K562 (cell line): ENCODE results near the gene SHROOM3. TPM values are rescaled to one million over a fixed set of nuclear protein-coding genes. Genes with fewer than 3 reads are reported as not detected.

Experiments
- ATAC-seq: fragments of 200-7000 bp; cut with Tn5 transposase; 3 replicates; pipeline ENCODE4 v1.9.1; 2020; ENCODE audit warnings: moderate library complexity
- BruUV-seq: library from RNA; stranded (reverse); fragments of 400-500 nt; replicated peaks from 2 replicates; lab custom pipeline; 2021; lab: Mats Ljungman, UMichigan
- CTCF ChIA-PET: fragments of 300-600 bp; formaldehyde crosslinking; extraction: SDS; loops from one replicate; lab custom pipeline; 2021; ENCODE audit warnings: low intra/inter-chr PET ratio; lab: Yijun Ruan, JAX
- POLR2A ChIA-PET: fragments of 300-600, 350-650 bp; sonication (Branson Sonifier 250); formaldehyde crosslinking; extraction: SDS; loops from one replicate; lab custom pipeline; 2021; ENCODE audit warnings: antibody characterized with exemption, inconsistent platforms; lab: Yijun Ruan, JAX
- DNase-seq, 4 experiments: peaks; one replicate each; pipeline versions ENCODE4 v3.0.0 to v3.0.0-alpha.2; 2011 to 2018; ENCODE audit warnings: low spot score in 3 of 4, mixed read lengths in 3 of 4; ENCODE audit errors: extremely low read depth in 1 of 4
- FAIRE-seq: peaks from 2 replicates; lab custom pipeline; 2011; peaks lifted over from hg19 to GRCh38; lab: Jason Lieb, UNC
- H2AFZ ChIP-seq: 2 replicates; pipeline ENCODE4 v1.6.0; 2011; ENCODE audit warnings: low read depth, low read length, control low read depth, inconsistent platforms
- H3K27ac ChIP-seq: fragments of 200-600 bp; 3 replicates; pipeline ENCODE4 v1.8.0; 2011; ENCODE audit warnings: low read depth, mild to moderate bottlenecking, control low read depth, inconsistent platforms, low read length, moderate library complexity, mixed read lengths; ENCODE audit errors: extremely low read depth
- H3K27me3 ChIP-seq, 2 experiments: fragments of 300-600 bp in 1 of 2; 2 replicates in 1 of 2; 3 replicates in 1 of 2; pipeline versions ENCODE4 v1.6.0 to v1.8.0; 2011; ENCODE audit warnings: inconsistent platforms in 2 of 2, low read length in 2 of 2, mild to moderate bottlenecking in 1 of 2, mixed read lengths in 1 of 2, moderate library complexity in 1 of 2; ENCODE audit not compliant: control insufficient read depth in 2 of 2, insufficient read depth in 2 of 2
- H3K36me3 ChIP-seq: fragments of 300-600 bp; 3 replicates; pipeline ENCODE4 v1.8.0; 2011; ENCODE audit warnings: mild to moderate bottlenecking, low read length, inconsistent platforms; ENCODE audit not compliant: control insufficient read depth, insufficient read depth
- H3K4me1 ChIP-seq, 2 experiments: fragments of 200-600 bp in 1 of 2; replicated peaks in 1 of 2; 2 replicates in 1 of 2; 3 replicates in 1 of 2; pipeline versions ENCODE4 v1.5.1 to v1.8.0; 2011; ENCODE audit warnings: inconsistent platforms in 2 of 2, low read length in 2 of 2, mild to moderate bottlenecking in 1 of 2, mixed read lengths in 1 of 2, moderate library complexity in 1 of 2; ENCODE audit not compliant: control insufficient read depth in 2 of 2, insufficient read depth in 2 of 2
- H3K4me2 ChIP-seq: 2 replicates; pipeline ENCODE4 v1.6.1; 2011; ENCODE audit warnings: low read length, control low read depth, inconsistent platforms, mixed read lengths; ENCODE audit not compliant: insufficient read depth
- H3K4me3 ChIP-seq: fragments of 200-600 bp; sonication (generic), shearing (Covaris generic); 2 replicates; pipeline ENCODE4 v1.5.1; 2016; ENCODE audit warnings: control low read depth, inconsistent platforms
- H3K79me2 ChIP-seq: fragments of 200-600 bp; 3 replicates; pipeline ENCODE4 v1.8.0; 2011; ENCODE audit warnings: low read length, inconsistent platforms; ENCODE audit not compliant: control insufficient read depth, insufficient read depth
- H3K9ac ChIP-seq, 2 experiments: 2 replicates each; pipeline versions ENCODE4 v1.6.0 to v1.6.1; 2011; ENCODE audit warnings: low read depth in 2 of 2, low read length in 2 of 2, control low read depth in 1 of 2, inconsistent platforms in 1 of 2, mild to moderate bottlenecking in 1 of 2, mixed read lengths in 1 of 2; ENCODE audit not compliant: insufficient read depth in 1 of 2
- H3K9me1 ChIP-seq: one replicate; pipeline ENCODE4 v1.6.0; 2011; ENCODE audit warnings: inconsistent platforms, mild to moderate bottlenecking, low read length, moderate library complexity; ENCODE audit not compliant: control insufficient read depth, insufficient read depth
- H3K9me3 ChIP-seq: replicated peaks from 2 replicates; pipeline ENCODE4 v1.5.1; 2011; ENCODE audit warnings: low read depth, low read length, inconsistent platforms; ENCODE audit not compliant: control insufficient read depth, insufficient read depth
- H4K20me1 ChIP-seq: replicated peaks from 2 replicates; pipeline ENCODE4 v1.6.1; 2011; ENCODE audit warnings: low read length, inconsistent platforms, mixed read lengths; ENCODE audit not compliant: control insufficient read depth, insufficient read depth
- ARID1B ChIP-seq: fragments of 450-650 bp; IDR thresholded peaks from 2 replicates; pipeline ENCODE4 v1.6.1; 2016; ENCODE audit warnings: antibody characterized with exemption, mild to moderate bottlenecking, inconsistent platforms
- BMI1 ChIP-seq: fragments of 150-350 bp; IDR thresholded peaks from 2 replicates; pipeline ENCODE4 v1.6.1; 2014; ENCODE audit warnings: low read length
- CBFA2T3 ChIP-seq: fragments of 450-650 bp; IDR thresholded peaks from 2 replicates; pipeline ENCODE4 v1.6.1; 2017
- ETV5 ChIP-seq: sonication (generic); formaldehyde crosslinking; IDR thresholded peaks from 2 replicates; pipeline ENCODE4 v1.4.0; 2020; ENCODE audit warnings: low read depth, mild to moderate bottlenecking, missing genetic modification reagents
- FOXA1 ChIP-seq: fragments of 450-650 bp; IDR thresholded peaks from 2 replicates; pipeline ENCODE4 v1.6.1; 2016; ENCODE audit warnings: mild to moderate bottlenecking, borderline replicate concordance
- KLF16 ChIP-seq: IDR thresholded peaks from 2 replicates; pipeline ENCODE4 v1.6.1; 2016; ENCODE audit warnings: antibody characterized with exemption
- MCM3 ChIP-seq: fragments of 450-650 bp; IDR thresholded peaks from 2 replicates; pipeline ENCODE4 v1.6.1; 2016
- NRF1 ChIP-seq, 2 experiments: fragments of 450-650 bp; IDR thresholded peaks in 1 of 2; conservative IDR thresholded peaks in 1 of 2; 2 replicates each; pipeline ENCODE4 v1.6.1; 2014; ENCODE audit warnings: mild to moderate bottlenecking in 2 of 2
- POLR2AphosphoS5 ChIP-seq: IDR thresholded peaks from 2 replicates; pipeline ENCODE4 v1.6.1; 2011; ENCODE audit warnings: mild to moderate bottlenecking, low read depth, low read length, moderate library complexity; ENCODE audit not compliant: control insufficient read depth, insufficient read depth
- SMAD2 ChIP-seq: fragments of 150-350 bp; IDR thresholded peaks from 2 replicates; pipeline ENCODE4 v1.6.1; 2014; ENCODE audit warnings: low read depth, mild to moderate bottlenecking, low read length
- SMC3 ChIP-seq: conservative IDR thresholded peaks from 2 replicates; pipeline ENCODE4 v1.6.1; 2011; ENCODE audit warnings: low read depth, low read length, improper control_type of control experiment; ENCODE audit not compliant: insufficient read depth
- SP1 ChIP-seq: sonication (generic); formaldehyde crosslinking; IDR thresholded peaks from 2 replicates; pipeline ENCODE4 v1.8.1; 2022; ENCODE audit warnings: mild to moderate bottlenecking, missing genetic modification reagents
- STAT5A ChIP-seq: IDR thresholded peaks from 2 replicates; pipeline ENCODE4 v1.6.1; 2012; ENCODE audit warnings: low read length, inconsistent platforms, borderline replicate concordance
- TAL1 ChIP-seq: fragments of 450-650 bp; IDR thresholded peaks from 2 replicates; pipeline ENCODE4 v1.6.1; 2016; ENCODE audit warnings: mild to moderate bottlenecking
- TEAD4 ChIP-seq, 2 experiments: sonication (generic) in 1 of 2; formaldehyde crosslinking in 1 of 2; IDR thresholded peaks; 2 replicates each; pipeline versions ENCODE4 v1.6.1 to v1.8.0; 2012 to 2022; ENCODE audit warnings: borderline replicate concordance in 1 of 2, inconsistent platforms in 1 of 2, low read length in 1 of 2, mild to moderate bottlenecking in 1 of 2, missing genetic modification reagents in 1 of 2
- VEZF1 ChIP-seq: fragments of 200-800 bp; sonication (Bioruptor generic); IDR thresholded peaks from 2 replicates; pipeline ENCODE4 v1.6.1; 2017; ENCODE audit warnings: missing genetic modification characterization, missing compliant biosample characterization
- ZNF134 ChIP-seq: fragments of 250-450 bp; sonication (Bioruptor Pico); conservative IDR thresholded peaks from 2 replicates; pipeline ENCODE4 v1.4.0; 2020
- ZNF140 ChIP-seq: fragments of 250-450 bp; sonication (Bioruptor Pico); IDR thresholded peaks from 2 replicates; pipeline ENCODE4 v1.8.0; 2021; ENCODE audit warnings: moderate library complexity, mild to moderate bottlenecking, inconsistent platforms
- ZNF197 ChIP-seq: fragments of 200-800 bp; sonication (Bioruptor generic); IDR thresholded peaks from 2 replicates; pipeline ENCODE4 v1.6.1; 2016; ENCODE audit warnings: low read depth, missing genetic modification characterization, missing compliant biosample characterization
- ZNF224 ChIP-seq: sonication (generic); formaldehyde crosslinking; IDR thresholded peaks from 2 replicates; pipeline ENCODE4 v1.8.0; 2022; ENCODE audit warnings: mild to moderate bottlenecking, missing genetic modification reagents
- ZNF274 ChIP-seq: IDR thresholded peaks from 2 replicates; pipeline ENCODE4 v1.6.1; 2011; ENCODE audit warnings: low read depth, mild to moderate bottlenecking, low read length, moderate library complexity, borderline replicate concordance
- ZNF41 ChIP-seq: fragments of 250-450 bp; sonication (Bioruptor Pico); conservative IDR thresholded peaks from 2 replicates; pipeline ENCODE4 v1.4.0; 2020; ENCODE audit warnings: mild to moderate bottlenecking
- ZNF589 ChIP-seq: fragments of 200-800 bp; sonication (Bioruptor generic); IDR thresholded peaks from 2 replicates; pipeline ENCODE4 v1.6.1; 2016; ENCODE audit warnings: low read depth, missing genetic modification characterization, missing compliant biosample characterization
- WGBS: fragments of 100-300 bp; shearing (Covaris generic); methylation state at CpG from one replicate; pipeline ENCODE4 v1.1.6; 2016; ENCODE audit warnings: low coverage, mixed read lengths; ENCODE audit not compliant: insufficient coverage; ENCODE audit errors: missing lambda C conversion rate; 5-methylcytosine and 5-hydroxymethylcytosine counted together
- in situ Hi-C: fragments of 300-500 bp; cut with MboI; formaldehyde crosslinking; loops from 4 replicates; pipeline ENCODE4 v1.15.0; 2018; ENCODE audit warnings: inconsistent platforms, mixed read lengths
- intact Hi-C: fragments of 100-400 bp; cut with micrococcal nuclease; formaldehyde crosslinking; loops from 2 replicates; pipeline ENCODE4 v1.14.2; 2022
- polyA plus RNA-seq, 8 experiments: library from polyadenylated mRNA; depleted of rRNA in 4 of 8; stranded (reverse) in 5 of 8; unstranded in 3 of 8; fragments of >200 nt; fragmentation: Nextera tagmentation in 2 of 8; fragmentation: Illumina TruSeq in 1 of 8; extraction: Ambion mirVana in 2 of 8; extraction: Trizol in 1 of 8; gene quantifications; 2 replicates each; pipeline versions ENCODE4 v1.2.1 to v1.2.3, GENCODE V29; 2011 to 2014; ENCODE audit warnings: inconsistent platforms in 1 of 8, missing spikeins in 1 of 8
- total RNA-seq, 7 experiments: library from RNA; depleted of rRNA in 6 of 7; stranded (reverse); fragments of >200 nt in 6 of 7; fragmentation: Illumina TruSeq in 2 of 7; extraction: Trizol in 2 of 7; gene quantifications; 2 replicates each; pipeline versions ENCODE4 v1.2.1 to v1.2.3, GENCODE V29; 2011 to 2021; ENCODE audit warnings: low replicate concordance in 1 of 7

SHROOM3 gene
- total and polyA plus RNA-seq, 9 of the 15 experiments (the other 6 are each of a cell fraction or from before 2014, with no cell fraction given) = 0.01 to 0.07 TPM; not detected in 7

- TF ChIP-seq SMAD2 (no peak), ETV5 (CRISPR knock-in tag) (no peak), ZNF589 (no peak), ZNF41 (CRISPR knock-in tag) (no peak), BMI1 (no peak), FOXA1 (no peak), SMC3 (no peak), ZNF134 (CRISPR knock-in tag) (no peak)
Measured at GRCh38 chr4:76683144-76683543, 248.1 kb downstream of the SHROOM3 start (continued).

- Histone ChIP-seq H4K20me1 (no peaks in the 10 kb centered on the region; the same call in 1 of the 2 replicates), H3K9me1 (no peaks in the 10 kb centered on the region), H3K9me3 (no peaks in the 10 kb centered on the region), H3K79me2 (no peaks in the 10 kb centered on the region), H3K36me3 (no peaks in the 10 kb centered on the region), H3K4me2 (no peak overlapping the region), H2AFZ (no peak overlapping the region), H3K27ac (no peak overlapping the region), H3K9ac (no peak overlapping the region), H3K27me3 (peaks cover 4 to 10% of the 10 kb centered on the region in 2 experiments; a peak in 3 of 5 replicates), H3K4me3 (no peak overlapping the region), H3K4me1 (peaks cover 0 to 5% of the 10 kb centered on the region in 2 experiments; a peak in 2 of 5 replicates)
- intact Hi-C loops = no loop called here
- no TSS peak for BruUV-seq
- peak; percentile 67 for ATAC-seq
- in situ Hi-C loops = no loop called here
- POLR2A ChIA-PET = no interaction called here
- CTCF ChIA-PET = no interaction called here
- FAIRE-seq = peak; percentile 11
- 2% methylated on average over 5 of the region's 5 CpGs for WGBS
- DNase-seq = peak in 2 of 4 experiments; percentile 44 to 47
- TF ChIP-seq POLR2AphosphoS5 (0 out of 2 replicates have a peak, but pooled peaks have one; percentile 19), KLF16 (peak; percentile 45; the same call in 1 of the 2 replicates), TEAD4 (IDR thresholded peaks at IDR 0.05; ENCODE audit: low read length) (peak; percentile 71), TEAD4 (CRISPR knock-in tag; IDR thresholded peaks at IDR 0.05; ENCODE audit: borderline replicate concordance) (no peak), MCM3 (no peak), STAT5A (peak; percentile 25; the same call in 1 of the 2 replicates), ZNF140 (CRISPR knock-in tag) (no peak), SP1 (CRISPR knock-in tag) (no peak), ZNF274 (no peak), CBFA2T3 (peak; percentile 80), NRF1 (conservative IDR thresholded peaks at IDR 0.05 in 1 of 2, IDR thresholded peaks at IDR 0.05 in 1 of 2) (0 out of 4 replicates have a peak, but pooled peaks of 1 of the 2 experiments have one; percentile 10), TAL1 (peak; percentile 71), VEZF1 (CRISPR knock-in tag) (peak; percentile 21; the same call in 1 of the 2 replicates), ARID1B (peak; percentile 53; the same call in 1 of the 2 replicates), ZNF224 (no peak), ZNF197 (CRISPR knock-in tag) (no peak)
Measured at GRCh38 chr4:76687746-76688448, 252.9 kb downstream of the SHROOM3 start.
